Measurements from ENCODE around the gene ANGPT4.
"Not testable (repeated sequence)": the region's sequence is repeated elsewhere in the genome, so short reads cannot be mapped to it uniquely, and the experiment has no call there.

ANGPT4 gene

DNA sequence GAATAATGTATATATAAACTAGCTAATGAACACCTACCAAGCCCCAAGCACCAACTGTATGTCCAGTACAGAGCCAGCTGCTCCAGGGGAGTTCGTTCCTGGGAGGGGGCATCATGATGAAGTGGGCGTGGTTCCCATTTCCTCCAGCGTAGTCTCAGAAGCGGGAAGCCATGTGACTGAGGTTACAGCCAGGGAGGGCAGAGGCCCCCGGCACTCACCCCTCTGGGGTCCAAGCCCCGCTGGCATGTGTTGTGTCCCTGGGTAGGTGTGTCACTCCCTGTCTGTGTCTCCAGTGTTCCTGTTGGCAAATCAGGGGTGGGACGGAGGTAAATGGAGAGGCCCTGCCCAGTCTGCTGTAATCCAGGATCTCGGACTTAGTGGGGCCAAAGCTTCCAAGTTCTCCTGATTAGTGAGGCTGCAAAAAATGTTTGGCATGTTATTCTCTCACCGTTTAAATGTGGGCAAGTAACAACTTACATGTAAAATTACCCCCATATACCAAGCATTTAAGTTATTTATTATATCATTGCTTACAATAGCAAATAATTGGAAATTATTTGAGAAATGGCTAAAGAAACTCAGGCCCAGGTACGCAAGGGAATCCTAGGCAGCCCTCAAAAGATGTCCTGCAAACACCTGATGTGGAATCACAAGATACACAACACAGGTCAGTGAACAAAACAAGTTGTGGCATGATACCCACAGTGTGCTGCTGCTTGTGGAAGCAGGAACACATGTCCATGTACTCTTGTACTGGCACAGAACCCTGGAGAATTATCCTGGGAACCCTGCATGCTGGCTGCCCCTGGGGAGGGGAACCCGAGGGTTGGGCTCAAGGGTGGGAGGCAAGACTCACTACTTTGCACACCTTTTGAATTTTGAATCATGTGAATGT, 60.4 kb downstream of the ANGPT4 start:
- DNase-seq (ENCODE audit: low read depth, low spot score), result no peak
- no peak overlapping the region for H3K4me3 ChIP-seq (ENCODE audit: low read length)

DNA sequence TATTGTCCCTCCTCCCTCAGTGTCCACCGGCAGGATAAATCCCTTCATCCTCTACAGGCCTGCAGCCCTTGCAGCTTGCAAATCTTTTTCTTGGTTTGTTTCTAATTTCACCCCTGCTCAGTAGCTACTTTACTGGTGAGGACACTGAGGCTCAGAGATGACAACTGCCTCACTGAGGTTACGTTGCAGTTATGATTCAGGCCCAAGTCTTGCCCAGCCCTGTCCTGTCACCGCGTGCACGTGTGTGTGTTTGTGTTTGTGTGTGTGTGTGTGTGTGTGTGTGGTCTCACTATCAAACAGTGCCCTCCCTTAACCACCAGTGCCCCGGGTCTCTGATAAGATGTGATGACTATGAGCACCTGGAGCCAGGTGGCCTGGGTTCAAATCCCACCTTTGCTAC, 61.5 kb downstream of the ANGPT4 start:
- DNase-seq (ENCODE audit: low read depth, low spot score), result no peak

DNA sequence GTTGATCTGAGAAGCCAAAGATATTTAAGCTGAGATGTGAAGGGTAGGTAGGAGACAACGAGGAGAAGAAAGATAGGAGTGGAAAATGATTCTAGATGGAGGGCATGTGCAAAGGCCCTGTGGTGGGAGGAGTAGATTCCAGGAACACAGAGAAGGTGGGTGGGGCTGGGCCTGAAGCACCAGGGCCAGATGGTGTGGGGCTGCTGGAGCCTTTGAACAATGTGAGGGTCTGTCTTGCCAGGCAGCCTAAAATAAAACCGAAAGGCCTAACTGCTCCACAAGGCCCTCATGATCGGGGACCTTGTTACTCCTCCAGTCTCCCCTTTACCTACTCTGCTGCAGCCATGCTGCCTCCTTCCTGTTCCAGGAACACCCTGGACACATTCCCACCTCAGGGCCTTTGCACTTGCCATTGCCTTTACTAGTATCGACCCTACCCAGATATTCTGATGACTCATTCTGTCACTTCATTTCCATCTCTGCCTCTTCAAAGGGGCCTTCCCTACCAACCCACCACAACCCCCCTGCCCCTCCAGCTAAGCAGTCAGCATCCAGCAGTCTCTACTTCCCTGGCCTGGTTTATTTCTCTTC, 62.6 kb downstream of the ANGPT4 start:
- DNase-seq (ENCODE audit: low read depth, low spot score), result no peak

More for the DNA sequence above, 61.5 kb downstream of the ANGPT4 start:
- H3K4me3 ChIP-seq (ENCODE audit: low read length), result no peak overlapping the region

DNA sequence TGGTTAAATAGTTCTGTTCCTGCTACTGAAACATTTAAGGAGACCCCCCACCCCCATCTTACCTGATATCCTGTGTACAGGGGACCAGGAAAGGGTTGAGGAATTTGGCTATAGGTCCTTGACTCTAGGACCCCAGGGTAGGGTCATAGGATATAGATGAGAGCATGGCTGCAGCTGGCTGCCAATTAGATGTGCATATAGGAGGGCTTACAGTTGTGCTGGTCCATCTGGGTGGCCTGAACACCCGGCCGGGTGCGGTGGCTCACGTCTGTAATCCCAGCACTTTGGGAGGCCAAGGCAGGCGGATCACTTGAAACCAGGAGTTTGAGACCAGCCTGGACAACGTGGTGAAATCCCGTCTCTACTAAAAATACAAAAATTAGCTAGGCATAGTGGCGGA, 67.4 kb downstream of the ANGPT4 start:
- not testable (repeated sequence) for H3K4me3 ChIP-seq (ENCODE audit: low read length); DNase-seq (ENCODE audit: low read depth, low spot score)

More for the DNA sequence above, 62.6 kb downstream of the ANGPT4 start:
- H3K4me3 ChIP-seq (ENCODE audit: low read length), result no peak overlapping the region

DNA sequence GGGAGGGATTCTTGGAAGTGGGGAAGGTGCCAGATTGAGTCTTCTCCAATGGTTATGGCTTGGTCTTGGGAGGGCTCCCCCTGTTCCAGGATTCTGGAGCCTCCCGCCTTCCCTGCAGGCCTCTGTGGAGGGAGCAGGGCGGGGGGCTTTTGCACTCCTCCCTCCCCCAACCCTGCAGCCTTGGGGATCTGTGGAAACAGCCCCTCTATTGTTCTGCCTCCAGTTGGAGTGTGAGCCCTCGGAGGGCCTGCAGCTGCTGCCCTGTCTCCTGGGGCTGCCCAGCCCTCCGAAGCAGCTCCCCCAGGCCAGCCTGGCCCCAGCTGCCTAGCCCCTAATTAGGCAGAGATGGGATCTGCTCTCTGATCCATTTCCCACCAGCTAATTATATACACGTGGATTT, 67.9 kb downstream of the ANGPT4 start:
- no peak overlapping the region for H3K4me3 ChIP-seq (ENCODE audit: low read length)
- DNase-seq (ENCODE audit: low read depth, low spot score), result no peak

DNA sequence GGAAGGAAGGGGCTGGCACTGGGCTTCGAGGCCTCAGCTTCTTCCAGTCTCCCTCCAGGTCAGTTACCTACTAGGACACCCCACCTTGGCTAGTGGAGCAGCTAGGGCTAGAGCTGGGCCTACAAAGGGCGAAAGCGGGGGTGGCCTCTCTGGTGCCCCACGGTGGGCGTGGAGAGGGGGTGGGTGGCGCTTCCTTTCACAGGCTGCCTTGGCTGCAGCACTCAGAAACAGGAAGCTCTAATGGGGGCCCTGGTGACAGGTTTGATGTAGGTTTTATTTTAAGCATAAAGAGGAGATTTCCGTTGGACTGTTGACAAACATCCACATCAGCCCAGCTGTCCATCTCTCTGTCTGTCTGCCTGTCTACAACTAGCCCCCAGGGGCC, 69.2 kb downstream of the ANGPT4 start:
- DNase-seq (ENCODE audit: low read depth, low spot score), result peak; percentile 55
- peak overlapping the region; percentile 21 for H3K4me3 ChIP-seq (ENCODE audit: low read length)

DNA sequence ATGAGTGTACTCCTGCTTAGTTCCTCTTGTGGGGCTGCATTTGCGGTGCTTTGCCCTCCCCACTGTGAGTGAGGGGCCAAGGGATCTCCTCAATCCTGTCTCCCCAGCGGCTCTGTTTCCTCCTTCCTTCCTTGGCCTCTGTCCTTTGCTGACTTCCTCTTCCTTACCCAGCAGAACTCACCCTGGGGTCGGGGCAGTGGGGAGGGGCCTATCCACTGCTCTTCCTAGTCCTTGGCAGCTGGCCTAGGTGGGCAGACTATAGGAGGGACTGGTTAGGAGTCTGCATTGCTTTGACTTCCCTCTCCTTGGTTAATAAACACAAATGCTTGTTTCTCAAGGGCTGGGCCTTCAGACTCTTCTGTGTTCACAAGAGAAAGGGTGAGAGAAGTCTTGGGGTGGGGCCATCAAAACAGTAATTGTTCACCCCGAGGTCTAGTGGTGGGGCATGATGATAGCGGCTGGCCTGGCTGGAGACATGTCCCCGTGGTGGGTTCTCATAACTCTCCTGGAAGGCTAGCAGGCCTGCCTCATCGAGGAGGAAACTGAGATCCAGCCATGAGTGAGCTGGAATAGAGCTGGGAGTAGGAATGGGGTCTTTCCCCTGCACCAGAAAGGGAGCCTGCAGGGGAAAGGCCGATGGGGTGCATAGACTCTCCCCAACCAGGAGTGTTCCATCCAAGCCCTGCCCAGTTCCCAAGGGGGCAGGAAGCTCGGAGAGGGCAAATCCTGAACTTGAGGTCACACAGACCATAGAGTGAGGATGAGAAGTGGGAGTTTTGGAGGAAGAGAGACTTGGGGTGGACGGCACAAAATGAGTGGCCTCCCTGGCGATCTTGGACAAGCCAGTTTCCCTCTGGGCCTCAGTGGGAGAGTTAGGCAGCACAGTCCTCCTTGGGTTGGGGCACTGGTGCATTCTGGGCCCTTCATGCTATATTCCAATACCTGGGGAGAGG, 69.9 kb downstream of the ANGPT4 start:
- H3K4me3 ChIP-seq (ENCODE audit: low read length), result peak overlapping the region; percentile 15
- DNase-seq (ENCODE audit: low read depth, low spot score), result no peak

DNA sequence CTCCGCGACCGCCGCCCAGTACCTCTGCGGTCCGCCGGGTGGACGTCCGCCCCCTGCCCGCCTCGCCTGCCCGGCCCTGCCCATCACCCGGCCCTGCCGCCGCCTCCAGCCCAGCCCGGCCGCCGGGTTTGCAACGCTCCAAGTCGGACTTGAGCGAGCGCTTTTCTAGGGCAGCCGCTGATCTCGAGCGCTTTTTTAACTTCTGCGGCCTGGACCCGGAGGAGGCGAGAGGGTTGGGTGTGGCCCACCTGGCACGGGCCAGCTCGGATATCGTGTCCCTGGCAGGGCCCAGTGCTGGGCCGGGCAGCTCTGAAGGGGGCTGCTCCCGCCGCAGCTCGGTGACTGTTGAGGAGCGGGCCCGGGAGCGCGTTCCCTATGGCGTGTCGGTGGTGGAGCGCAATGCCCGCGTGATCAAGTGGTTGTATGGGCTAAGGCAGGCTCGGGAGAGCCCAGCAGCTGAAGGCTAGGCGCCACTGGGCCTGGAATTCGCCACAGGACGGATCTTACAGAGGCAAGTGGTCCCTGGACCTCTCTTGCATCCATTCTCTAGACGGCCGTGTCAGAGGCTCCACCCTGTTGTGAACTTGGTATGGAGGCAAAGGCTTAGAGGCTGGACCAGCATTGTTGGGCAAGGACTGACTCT, 70.8 kb downstream of the ANGPT4 start:
- DNase-seq (ENCODE audit: low read depth, low spot score), result no peak
- H3K4me3 ChIP-seq (ENCODE audit: low read length), result no peak overlapping the region

DNA sequence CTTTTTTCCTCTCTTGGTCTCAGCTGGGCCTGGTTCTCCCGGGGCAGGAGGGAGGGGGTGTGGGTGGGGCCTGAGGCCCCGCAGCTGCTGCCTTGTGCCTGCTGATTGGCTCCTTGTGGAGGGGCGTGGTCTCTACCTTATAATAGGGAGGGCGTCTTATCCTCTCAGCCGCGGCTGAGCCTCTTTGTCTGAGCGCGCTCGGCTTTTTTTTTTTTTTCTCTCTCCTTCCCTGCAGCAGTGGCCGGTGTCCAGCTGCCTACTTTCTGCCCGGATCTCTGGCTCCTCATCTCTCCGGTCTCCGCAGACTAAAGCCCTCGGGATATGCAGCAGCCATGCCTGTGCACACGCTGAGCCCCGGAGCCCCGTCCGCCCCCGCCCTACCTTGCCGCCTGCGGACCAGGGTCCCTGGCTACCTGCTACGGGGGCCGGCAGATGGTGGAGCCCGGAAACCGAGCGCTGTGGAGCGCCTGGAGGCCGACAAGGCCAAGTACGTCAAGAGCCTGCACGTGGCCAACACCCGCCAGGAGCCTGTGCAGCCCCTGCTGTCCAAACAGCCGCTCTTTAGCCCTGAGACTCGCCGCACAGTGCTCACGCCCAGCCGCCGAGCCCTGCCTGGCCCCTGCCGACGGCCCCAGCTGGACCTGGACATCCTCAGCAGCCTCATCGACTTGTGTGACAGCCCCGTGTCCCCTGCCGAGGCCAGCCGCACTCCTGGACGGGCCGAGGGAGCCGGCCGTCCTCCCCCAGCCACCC, 71.5 kb downstream of the ANGPT4 start:
- H3K4me3 ChIP-seq (ENCODE audit: low read length), result peak overlapping the region; percentile 45
- DNase-seq (ENCODE audit: low read depth, low spot score), result peak; percentile 89

DNA sequence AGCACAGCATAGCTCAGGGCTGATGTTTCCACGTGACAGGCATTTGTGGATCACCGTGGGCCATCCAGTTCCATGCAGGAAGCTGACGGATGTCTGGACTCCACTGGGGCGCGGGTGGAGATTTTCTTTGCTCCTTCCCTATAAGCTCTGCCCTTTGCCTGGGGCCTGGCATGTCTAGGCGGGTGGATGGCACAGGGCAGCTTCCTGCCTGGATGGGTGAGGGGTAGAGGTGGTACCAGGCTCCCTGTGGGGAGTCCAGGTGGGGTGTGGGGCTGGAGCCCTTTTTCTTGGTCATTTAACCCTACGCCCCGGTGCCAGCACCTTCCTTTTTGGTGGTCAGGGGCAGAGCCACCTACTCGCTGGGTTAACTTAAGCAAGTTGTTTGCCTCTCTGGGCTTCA, 72.2 kb downstream of the ANGPT4 start:
- no peak overlapping the region for H3K4me3 ChIP-seq (ENCODE audit: low read length)
- no peak for DNase-seq (ENCODE audit: low read depth, low spot score)

DNA sequence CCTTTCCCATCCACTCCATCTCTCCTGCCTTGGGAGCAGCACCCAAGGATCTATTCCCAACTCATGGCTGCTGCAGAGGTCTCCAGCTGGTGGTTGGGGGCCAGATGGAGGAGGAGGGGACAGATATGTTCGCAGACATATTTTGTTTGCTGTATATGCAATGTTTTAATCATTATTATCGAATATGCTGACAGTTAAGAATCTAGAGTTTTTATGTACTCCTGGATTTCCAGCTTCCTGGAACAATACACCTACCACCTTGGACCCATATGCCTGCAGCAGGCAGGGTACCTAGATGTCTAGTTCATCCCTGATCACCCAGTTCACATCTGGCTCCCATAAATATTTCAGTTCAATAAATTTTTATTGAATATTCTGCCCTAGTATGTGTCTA, 73.6 kb downstream of the ANGPT4 start:
- no peak overlapping the region for H3K4me3 ChIP-seq (ENCODE audit: low read length)

DNA sequence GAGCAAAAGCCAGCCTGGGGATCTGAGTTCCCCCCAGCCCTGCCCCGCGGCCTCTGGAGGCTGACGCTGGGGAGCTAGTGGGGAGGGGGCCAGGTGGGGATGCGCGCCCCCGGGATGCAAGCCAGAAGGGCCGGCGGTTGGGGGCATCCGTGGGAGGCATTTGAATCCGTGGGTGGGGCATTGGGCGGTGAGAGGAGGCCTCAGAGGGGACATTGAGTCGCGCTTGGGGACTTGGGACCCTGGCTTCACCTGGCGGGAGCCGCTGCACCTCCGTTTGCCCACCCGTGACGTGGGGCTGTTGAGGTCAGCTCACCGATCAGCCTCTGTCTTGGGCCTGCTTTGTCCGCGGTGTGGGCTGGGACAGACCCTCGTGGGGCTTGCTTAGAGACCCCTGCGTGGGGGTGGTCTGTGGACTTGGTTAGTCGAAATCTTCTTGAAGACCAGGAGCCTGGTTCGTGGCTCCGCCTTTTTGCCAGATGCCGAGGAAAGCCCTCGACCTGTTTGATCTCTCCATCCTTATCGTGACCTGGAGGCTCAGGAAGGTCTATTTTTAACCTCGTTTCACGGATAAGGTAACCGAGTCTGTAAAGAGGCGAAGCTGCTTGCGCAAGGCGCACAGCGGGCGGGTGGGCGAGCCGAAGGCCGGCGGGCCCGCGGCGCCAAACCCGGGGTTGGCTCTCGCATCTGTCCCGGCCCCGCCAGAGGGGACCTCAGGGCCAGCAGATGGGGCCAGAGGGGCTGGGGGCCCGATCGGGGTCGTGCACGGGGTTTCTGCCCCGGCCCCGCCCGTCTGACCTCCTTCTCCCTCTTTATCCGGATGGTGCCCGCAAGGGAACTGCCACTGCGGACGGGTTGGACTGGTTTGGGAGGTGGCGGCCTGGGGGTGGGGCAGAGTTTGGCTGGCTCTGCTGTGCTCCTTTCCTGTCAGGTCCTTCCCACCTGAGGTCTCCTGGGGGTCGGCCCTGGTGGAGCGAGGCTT, 74.3 kb downstream of the ANGPT4 start:
- no peak for DNase-seq (ENCODE audit: low read depth, low spot score)
- H3K4me3 ChIP-seq (ENCODE audit: low read length), result no peak overlapping the region

More for the DNA sequence above, 73.6 kb downstream of the ANGPT4 start:
- DNase-seq (ENCODE audit: low read depth, low spot score), result no peak

DNA sequence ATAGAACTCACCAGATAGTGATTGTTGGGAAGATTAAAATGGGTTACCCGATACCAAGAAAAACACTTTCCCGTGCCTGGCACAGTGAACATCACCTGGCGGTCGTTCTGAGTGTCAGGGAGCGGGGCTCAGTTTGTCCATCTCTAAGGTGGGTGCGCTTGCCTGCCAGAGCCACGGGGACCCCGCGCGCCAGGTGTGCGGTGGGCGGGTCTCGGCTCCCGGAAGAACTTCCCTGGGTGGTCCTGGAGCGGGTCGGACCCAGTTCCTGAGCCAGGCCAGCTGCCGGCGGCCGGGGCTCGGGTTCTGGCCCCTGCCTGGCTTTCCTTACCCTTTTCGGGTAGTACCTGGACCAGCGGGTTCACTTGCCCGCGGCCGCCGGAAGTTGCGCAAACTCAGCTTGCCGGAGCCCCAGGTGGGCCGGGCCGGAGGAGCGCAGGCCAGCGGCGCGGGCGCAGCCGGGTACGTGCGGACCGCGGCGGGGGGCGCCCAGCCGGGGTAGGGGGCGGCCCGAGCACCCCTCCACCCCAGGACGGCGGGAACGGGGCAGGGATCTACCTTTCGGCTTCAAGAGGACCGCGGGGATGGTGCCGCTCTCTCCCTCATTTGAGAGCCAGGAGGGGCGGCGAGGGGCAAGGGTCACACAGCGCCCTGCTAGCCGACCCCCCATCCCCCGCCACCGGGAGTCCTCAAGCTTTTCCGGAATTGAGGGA, 75.1 kb downstream of the ANGPT4 start:
- no peak for DNase-seq (ENCODE audit: low read depth, low spot score)
- no peak overlapping the region for H3K4me3 ChIP-seq (ENCODE audit: low read length)

DNA sequence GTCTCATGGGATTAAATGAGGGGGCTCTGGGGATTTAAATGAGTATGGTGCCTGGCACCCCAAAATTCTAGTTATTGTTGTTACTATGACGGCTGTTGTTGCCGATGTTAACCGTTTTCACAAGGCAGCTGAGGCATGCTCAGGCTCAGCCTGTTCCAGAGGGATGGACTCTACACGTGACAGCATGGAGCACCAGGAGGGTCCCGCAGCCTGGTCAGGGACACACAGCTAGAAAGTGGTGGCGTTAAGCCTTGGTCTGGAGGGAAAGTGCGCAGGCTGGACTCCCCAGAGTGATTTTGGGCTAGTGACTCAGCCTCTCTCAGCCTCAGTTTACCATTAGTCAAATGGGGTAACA, 75.7 kb downstream of the ANGPT4 start:
- DNase-seq (ENCODE audit: low read depth, low spot score), result no peak
- no peak overlapping the region for H3K4me3 ChIP-seq (ENCODE audit: low read length)

DNA sequence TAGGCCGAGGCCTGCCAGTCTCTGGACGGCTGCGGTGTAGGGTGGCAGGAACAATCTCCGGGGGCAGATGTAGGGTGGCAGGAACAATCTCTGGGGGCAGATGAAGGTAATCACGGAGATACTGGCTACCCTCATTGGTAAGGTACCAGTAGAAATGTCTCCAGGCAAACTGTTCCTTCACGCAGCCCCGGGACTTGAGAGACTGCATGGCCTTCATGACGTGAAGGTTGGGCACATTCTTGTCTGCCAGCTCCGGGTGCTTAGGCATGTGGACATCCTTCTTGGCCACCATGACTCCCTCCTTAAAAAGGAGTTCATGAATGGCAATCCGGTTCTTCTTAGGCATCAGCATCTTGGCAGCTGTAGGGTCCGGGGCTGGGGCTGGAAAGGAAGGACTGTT, 76.5 kb downstream of the ANGPT4 start:
- DNase-seq (ENCODE audit: low read depth, low spot score), result no peak
- no peak overlapping the region for H3K4me3 ChIP-seq (ENCODE audit: low read length)

DNA sequence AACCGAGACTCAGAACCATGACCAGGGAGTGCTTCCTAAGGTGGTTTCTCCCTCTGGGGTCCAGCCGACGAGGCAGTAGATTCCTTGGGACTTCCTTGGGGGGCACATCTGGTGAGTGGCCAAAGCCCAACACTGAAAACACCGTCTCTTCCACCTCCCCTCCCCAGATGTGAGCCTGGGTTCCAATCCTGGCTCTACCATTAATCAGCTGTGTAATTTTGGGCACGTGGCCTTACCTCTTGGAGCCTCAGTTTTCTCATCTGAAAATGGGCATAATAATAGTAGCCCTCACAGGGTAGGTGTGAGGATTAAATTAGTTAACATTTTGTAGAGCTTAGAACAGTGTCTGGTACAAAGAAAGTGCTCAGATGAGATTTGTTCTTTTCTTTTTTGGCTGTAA, 77.1 kb downstream of the ANGPT4 start:
- H3K4me3 ChIP-seq (ENCODE audit: low read length), result no peak overlapping the region
- DNase-seq (ENCODE audit: low read depth, low spot score), result no peak

DNA sequence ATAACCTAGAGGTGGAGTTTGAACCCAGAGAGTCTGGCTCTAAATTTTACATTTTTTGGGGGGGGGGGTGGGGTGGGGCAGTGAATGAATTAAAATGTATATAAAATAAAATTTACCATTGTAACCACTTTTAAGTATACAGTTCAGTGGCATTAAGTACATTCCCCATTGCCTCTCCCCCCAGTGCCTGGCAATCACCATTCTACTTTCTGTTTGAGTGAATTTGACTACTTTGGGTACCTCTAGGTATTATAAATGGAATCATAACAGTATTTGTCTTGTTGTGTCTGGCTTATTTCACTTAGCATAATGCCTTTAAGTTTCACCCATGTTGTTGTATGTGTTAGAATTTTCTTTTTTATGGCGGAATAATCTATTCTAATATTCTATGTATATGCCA, 79.9 kb downstream of the ANGPT4 start:
- H3K4me3 ChIP-seq (ENCODE audit: low read length), result no peak overlapping the region
- DNase-seq (ENCODE audit: low read depth, low spot score), result no peak
